SKM-1 treated with dmso at 0.1 percent for 144 hours (cell line): ENCODE data around the gene IMMP2L.
"Not testable (repeated sequence)": the region's sequence is repeated elsewhere in the genome, so short reads cannot be mapped to it uniquely, and the experiment has no call there.

Experiments used
- DNase-seq: peaks from one replicate; lab custom pipeline; 2025; ENCODE audit not compliant: unreplicated experiment; lab: John Stamatoyannopoulos, UW

The IMMP2L gene

GRCh38 chr7:110693344-110693743, 868.9 kb downstream of the IMMP2L start:
- DNase-seq, result no peak

- no peak for DNase-seq
These were observed 873.4 kb downstream of the IMMP2L start for GRCh38 chr7:110688908-110689307.

GRCh38 chr7:110685899-110686298, 876.4 kb downstream of the IMMP2L start:
- no peak for DNase-seq

- no peak for DNase-seq
These were observed 880.4 kb downstream of the IMMP2L start for GRCh38 chr7:110681941-110682340.

GRCh38 chr7:110677405-110677804, 884.9 kb downstream of the IMMP2L start:
- no peak for DNase-seq

GRCh38 chr7:110676785-110677184, 885.5 kb downstream of the IMMP2L start:
- DNase-seq, result no peak

- DNase-seq, result no peak
These were observed 886.7 kb downstream of the IMMP2L start for GRCh38 chr7:110675383-110676103.

GRCh38 chr7:110673148-110673547, 889.1 kb downstream of the IMMP2L start:
- no peak for DNase-seq

- no peak for DNase-seq
These were observed 892.9 kb downstream of the IMMP2L start for GRCh38 chr7:110669410-110669809.

- DNase-seq, result no peak
These were observed 897.5 kb downstream of the IMMP2L start for GRCh38 chr7:110664803-110665202.

- not testable (repeated sequence) for DNase-seq
These were observed 901.7 kb downstream of the IMMP2L start for GRCh38 chr7:110660637-110661036.

- DNase-seq, result no peak
These were observed 912.0 kb downstream of the IMMP2L start for GRCh38 chr7:110650328-110650727.

GRCh38 chr7:110647266-110647665, 915.0 kb downstream of the IMMP2L start:
- no peak for DNase-seq

GRCh38 chr7:110646804-110647203, 915.5 kb downstream of the IMMP2L start:
- DNase-seq, result no peak

- DNase-seq, result no peak
These were observed 916.7 kb downstream of the IMMP2L start for GRCh38 chr7:110645616-110646015.

- DNase-seq, result no peak
These were observed 917.2 kb downstream of the IMMP2L start for GRCh38 chr7:110645060-110645459.

GRCh38 chr7:110637252-110637651, 925.0 kb downstream of the IMMP2L start:
- no peak for DNase-seq

- no peak for DNase-seq
These were observed 929.0 kb downstream of the IMMP2L start for GRCh38 chr7:110633313-110633712.

GRCh38 chr7:110626414-110626813, 935.9 kb downstream of the IMMP2L start:
- no peak for DNase-seq

GRCh38 chr7:110625294-110625693, 937.0 kb downstream of the IMMP2L start:
- DNase-seq, result no peak

- no peak for DNase-seq
These were observed 938.9 kb downstream of the IMMP2L start for GRCh38 chr7:110623436-110623835.

GRCh38 chr7:110621289-110621688, 941.0 kb downstream of the IMMP2L start:
- DNase-seq, result no peak

- no peak for DNase-seq
These were observed 942.1 kb downstream of the IMMP2L start for GRCh38 chr7:110620110-110620735.
